ENCODE results near the gene MT1G. TPM values are rescaled to one million over a fixed set of nuclear protein-coding genes. Genes with fewer than 3 reads are reported as not detected.
"Not testable (repeated sequence)": the region's sequence is repeated elsewhere in the genome, so short reads cannot be mapped to it uniquely, and the experiment has no call there.

Gene MT1G
- total RNA-seq, 3 donors from 2014 or later (not counting 1 experiment from before 2014, with no cell fraction given) = 0.80 to 1.5 TPM; not detected in 1

GRCh38 chr16:56670620-56670934 lies 2.7 kb upstream of the MT1G start:
- peaks cover 30% of the 10 kb centered on the region for H3K27me3 ChIP-seq (ENCODE audit: control insufficient read depth, insufficient read depth, low read length)
- no peak for DNase-seq
- no peak overlapping the region for H3K4me3 ChIP-seq (ENCODE audit: low read length)
- no peak overlapping the region for H3K4me3 Mint-ChIP-seq
- WGBS (ENCODE audit: insufficient coverage) = 57% methylated on average over 2 of the region's 2 CpGs
- ATAC-seq = no peak
- no peaks in the 10 kb centered on the region for H3K9me3 Mint-ChIP-seq
- H3K4me1 ChIP-seq (ENCODE audit: control insufficient read depth, insufficient read depth, low read length) = peaks cover 6% of the 10 kb centered on the region
- peaks cover 68 to 84% of the 10 kb centered on the region in 2 donors for H3K27me3 Mint-ChIP-seq (ENCODE audit: low read depth in 2 of 2)
- no peaks in the 10 kb centered on the region for H3K9me3 ChIP-seq (ENCODE audit: control insufficient read depth, insufficient read depth, low read length)
- TF ChIP-seq CTCF (IDR thresholded peaks at IDR 0.05) = no peak
- peaks cover 4 to 25% of the 10 kb centered on the region in 2 donors for H3K4me1 Mint-ChIP-seq
- H3K27ac ChIP-seq (ENCODE audit: low read length) = no peak overlapping the region
- no peak overlapping the region for H3K27ac Mint-ChIP-seq
- intact Hi-C loops (cut with micrococcal nuclease) = no loop called here
- no peaks in the 10 kb centered on the region for H3K36me3 ChIP-seq (ENCODE audit: control insufficient read depth, insufficient read depth, low read length)
- H3K36me3 Mint-ChIP-seq = no peaks in the 10 kb centered on the region

GRCh38 chr16:56669840-56670619 lies 2.2 kb upstream of the MT1G start:
- H3K9me3 Mint-ChIP-seq = no peaks in the 10 kb centered on the region
- H3K27me3 ChIP-seq (ENCODE audit: control insufficient read depth, insufficient read depth, low read length) = peaks cover 33% of the 10 kb centered on the region
- intact Hi-C loops (cut with micrococcal nuclease) = no loop called here
- peaks cover 0 to 20% of the 10 kb centered on the region in 2 donors for H3K4me1 Mint-ChIP-seq
- DNase-seq (no peak), ATAC-seq (no peak)
- no peak overlapping the region for H3K27ac Mint-ChIP-seq
- H3K36me3 ChIP-seq (ENCODE audit: control insufficient read depth, insufficient read depth, low read length) = no peaks in the 10 kb centered on the region
- no peak overlapping the region for H3K27ac ChIP-seq (ENCODE audit: low read length)
- H3K9me3 ChIP-seq (ENCODE audit: control insufficient read depth, insufficient read depth, low read length) = no peaks in the 10 kb centered on the region
- TF ChIP-seq CTCF (IDR thresholded peaks at IDR 0.05) = no peak
- peaks cover 68 to 85% of the 10 kb centered on the region in 2 donors for H3K27me3 Mint-ChIP-seq (ENCODE audit: low read depth in 2 of 2)
- 13% methylated on average over 18 of the region's 19 CpGs for WGBS (ENCODE audit: insufficient coverage)
- H3K4me3 Mint-ChIP-seq = no peak overlapping the region
- no peak overlapping the region for H3K4me3 ChIP-seq (ENCODE audit: low read length)
- H3K4me1 ChIP-seq (ENCODE audit: control insufficient read depth, insufficient read depth, low read length) = peaks cover 3% of the 10 kb centered on the region
- H3K36me3 Mint-ChIP-seq = no peaks in the 10 kb centered on the region

- H3K9me3 Mint-ChIP-seq = no peaks in the 10 kb centered on the region
- Histone ChIP-seq H3K36me3 (ENCODE audit: control insufficient read depth, insufficient read depth, low read length) (no peaks in the 10 kb centered on the region), H3K4me3 (ENCODE audit: low read length) (no peak within 1 kb of the TSS), H3K9me3 (ENCODE audit: control insufficient read depth, insufficient read depth, low read length) (no peaks in the 10 kb centered on the region), H3K27me3 (ENCODE audit: control insufficient read depth, insufficient read depth, low read length) (peaks cover 37% of the 10 kb centered on the region), H3K4me1 (ENCODE audit: control insufficient read depth, insufficient read depth, low read length) (peaks cover 3% of the 10 kb centered on the region), H3K27ac (ENCODE audit: low read length) (no peak within 1 kb of the TSS)
- no peak within 1 kb of the TSS for H3K27ac Mint-ChIP-seq
- peaks cover 0 to 20% of the 10 kb centered on the region in 2 donors for H3K4me1 Mint-ChIP-seq
- H3K27me3 Mint-ChIP-seq (ENCODE audit: low read depth in 2 of 2) = peaks cover 69 to 87% of the 10 kb centered on the region in 2 donors
- no peaks in the 10 kb centered on the region for H3K36me3 Mint-ChIP-seq
- WGBS (ENCODE audit: insufficient coverage) = 11% methylated on average over 38 of the region's 38 CpGs
- DNase-seq (peak in 1 of 2 donors; percentile 12), ATAC-seq (no peak)
- intact Hi-C loops (cut with micrococcal nuclease) = no loop called here
- H3K4me3 Mint-ChIP-seq = no peak within 1 kb of the TSS
- TF ChIP-seq CTCF (IDR thresholded peaks at IDR 0.05) = no peak
These were observed 1.4 kb upstream of the MT1G start, which contains the start of gene MT1H for GRCh38 chr16:56669005-56669839. Gene MT1H, plus strand, starts transcription at chr16:56669814. Its CDS starts 71 bp downstream, at chr16:56669885.

- H3K36me3 ChIP-seq (ENCODE audit: control insufficient read depth, insufficient read depth, low read length); H3K27ac Mint-ChIP-seq; ATAC-seq; H3K27ac ChIP-seq (ENCODE audit: low read length); DNase-seq; H3K4me3 Mint-ChIP-seq; H3K4me3 ChIP-seq (ENCODE audit: low read length); H3K36me3 Mint-ChIP-seq; H3K9me3 ChIP-seq (ENCODE audit: control insufficient read depth, insufficient read depth, low read length); intact Hi-C loops (cut with micrococcal nuclease); H3K9me3 Mint-ChIP-seq: not testable (repeated sequence)
- Histone ChIP-seq H3K27me3 (ENCODE audit: control insufficient read depth, insufficient read depth, low read length) (peaks cover 47% of the 10 kb centered on the region), H3K4me1 (ENCODE audit: control insufficient read depth, insufficient read depth, low read length) (peaks cover 11% of the 10 kb centered on the region)
- WGBS (ENCODE audit: insufficient coverage) = 82% methylated on average over 6 of the region's 8 CpGs
- peaks cover 71 to 84% of the 10 kb centered on the region in 2 donors for H3K27me3 Mint-ChIP-seq (ENCODE audit: low read depth in 2 of 2)
- peaks cover 6 to 34% of the 10 kb centered on the region in 2 donors for H3K4me1 Mint-ChIP-seq
These were observed 2.3 kb downstream of the MT1G start for GRCh38 chr16:56665286-56666261.
